NCI-H2227 (cell line): ENCODE measurements around the gene HJV.

Source experiments
- DNase-seq: peaks from one replicate; lab custom pipeline; 2025; ENCODE audit not compliant: unreplicated experiment; lab: John Stamatoyannopoulos, UW

Gene HJV

GRCh38 chr1:145978854-145979745, 42.4 kb downstream of the HJV start:
- peak; percentile 98 for DNase-seq

- DNase-seq: no peak
Observed at GRCh38 chr1:145978471-145978853, 43.1 kb downstream of the HJV start.

GRCh38 chr1:145977486-145978470, 43.8 kb downstream of the HJV start:
- DNase-seq: peak; percentile 84

GRCh38 chr1:145977016-145977415, 44.5 kb downstream of the HJV start:
- DNase-seq: no peak

GRCh38 chr1:145975216-145975615, 46.3 kb downstream of the HJV start:
- no peak for DNase-seq

- no peak for DNase-seq
Observed at GRCh38 chr1:145974721-145975120, 46.8 kb downstream of the HJV start.

GRCh38 chr1:145972580-145972979, 49.0 kb downstream of the HJV start:
- DNase-seq: no peak
